GM12878 (cell line): Measurements from ENCODE around the gene POLR2L.

Experiments
- CHD1 ChIP-seq: IDR thresholded peaks from 2 replicates; pipeline ENCODE4 v1.6.1; 2012; ENCODE audit warnings: low read depth, low read length, improper control_type of control experiment
- EZH2 ChIP-seq: IDR thresholded peaks from 2 replicates; pipeline ENCODE4 v1.6.1; 2012; ENCODE audit warnings: low read depth, mild to moderate bottlenecking, control low read depth, inconsistent platforms, low read length, borderline replicate concordance; ENCODE audit not compliant: control insufficient read depth
- GABPA ChIP-seq: IDR thresholded peaks from 2 replicates; pipeline ENCODE4 v1.6.1; 2014; ENCODE audit warnings: antibody characterized with exemption, low read depth, mild to moderate bottlenecking, inconsistent platforms
- IKZF1 ChIP-seq: fragments of 450-650 bp; conservative IDR thresholded peaks from 2 replicates; pipeline ENCODE4 v1.6.1; 2017; ENCODE audit warnings: antibody characterized with exemption, mild to moderate bottlenecking
- NKRF ChIP-seq: fragments of 450-650 bp; conservative IDR thresholded peaks from 2 replicates; pipeline ENCODE4 v1.6.1; 2017; ENCODE audit warnings: mild to moderate bottlenecking, moderate library complexity
- POLR2A ChIP-seq: IDR thresholded peaks from 2 replicates; pipeline ENCODE4 v1.6.1; 2011; ENCODE audit warnings: low read depth, mild to moderate bottlenecking, low read length
- POLR2AphosphoS5 ChIP-seq: IDR thresholded peaks from 2 replicates; pipeline ENCODE4 v1.6.1; 2011; ENCODE audit warnings: mild to moderate bottlenecking, low read length, inconsistent platforms
- SIN3A ChIP-seq: IDR thresholded peaks from 2 replicates; pipeline ENCODE4 v1.6.1; 2012; ENCODE audit warnings: low read depth, low read length, improper control_type of control experiment
- TAF1 ChIP-seq: IDR thresholded peaks from 2 replicates; pipeline ENCODE4 v1.6.1; 2011; ENCODE audit warnings: mild to moderate bottlenecking, low read depth, low read length, borderline replicate concordance
- ZNF217 ChIP-seq: fragments of 450-650 bp; IDR thresholded peaks from 2 replicates; pipeline ENCODE4 v1.6.1; 2017; ENCODE audit warnings: antibody characterized with exemption, mild to moderate bottlenecking
- ZSCAN29 ChIP-seq: fragments of 450-650 bp; IDR thresholded peaks from 2 replicates; pipeline ENCODE4 v1.6.1; 2017; ENCODE audit warnings: mild to moderate bottlenecking, moderate library complexity
- TF ChIP-seq, protein P1 (sequence below), 3 experiments: IDR thresholded peaks in 2 of 3; conservative IDR thresholded peaks in 1 of 3; 2 replicates each; pipeline ENCODE4 v1.5.1; 2011; ENCODE audit warnings: low read depth in 3 of 3, low read length in 3 of 3, mild to moderate bottlenecking in 3 of 3, control low read depth in 2 of 3, moderate library complexity in 2 of 3, inconsistent platforms in 1 of 3, mixed read lengths in 1 of 3; ENCODE audit not compliant: control insufficient read depth in 2 of 3, insufficient read depth in 1 of 3; ENCODE audit errors: extremely low read depth in 1 of 3

DNA sequence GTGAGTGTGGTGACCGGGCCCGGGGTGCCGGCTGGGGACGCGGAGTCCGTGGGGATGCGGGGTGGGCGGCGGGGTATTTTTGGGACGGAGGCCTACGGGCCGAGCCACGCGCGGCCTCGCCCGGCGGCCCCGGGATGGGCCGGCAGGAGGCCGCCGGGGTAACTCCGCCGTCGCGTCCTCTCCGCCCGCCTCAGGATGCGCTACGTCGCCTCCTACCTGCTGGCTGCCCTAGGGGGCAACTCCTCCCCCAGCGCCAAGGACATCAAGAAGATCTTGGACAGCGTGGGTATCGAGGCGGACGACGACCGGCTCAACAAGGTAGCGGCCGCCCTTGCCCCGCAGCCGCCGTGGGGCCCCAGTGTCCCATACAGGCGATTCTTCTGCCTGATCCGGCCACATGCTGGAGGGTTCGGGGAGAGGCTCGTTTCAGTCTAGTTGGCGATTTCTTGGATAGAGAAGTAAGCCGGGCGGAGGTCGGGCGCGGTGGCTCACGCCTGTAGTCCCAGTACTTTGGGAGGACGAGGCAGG, 32.2 kb downstream of the POLR2L start:
- TF ChIP-seq ZNF217 (no peak), NKRF (peak; percentile 73), GABPA (no peak), EZH2 (no peak), CHD1 (no peak), POLR2A (no peak), SIN3A (peak; percentile 14; the same call in 1 of the 2 replicates), ZSCAN29 (no peak), IKZF1 (no peak), TAF1 (no peak), POLR2AphosphoS5 (no peak)
- TF ChIP-seq, protein P1, sequence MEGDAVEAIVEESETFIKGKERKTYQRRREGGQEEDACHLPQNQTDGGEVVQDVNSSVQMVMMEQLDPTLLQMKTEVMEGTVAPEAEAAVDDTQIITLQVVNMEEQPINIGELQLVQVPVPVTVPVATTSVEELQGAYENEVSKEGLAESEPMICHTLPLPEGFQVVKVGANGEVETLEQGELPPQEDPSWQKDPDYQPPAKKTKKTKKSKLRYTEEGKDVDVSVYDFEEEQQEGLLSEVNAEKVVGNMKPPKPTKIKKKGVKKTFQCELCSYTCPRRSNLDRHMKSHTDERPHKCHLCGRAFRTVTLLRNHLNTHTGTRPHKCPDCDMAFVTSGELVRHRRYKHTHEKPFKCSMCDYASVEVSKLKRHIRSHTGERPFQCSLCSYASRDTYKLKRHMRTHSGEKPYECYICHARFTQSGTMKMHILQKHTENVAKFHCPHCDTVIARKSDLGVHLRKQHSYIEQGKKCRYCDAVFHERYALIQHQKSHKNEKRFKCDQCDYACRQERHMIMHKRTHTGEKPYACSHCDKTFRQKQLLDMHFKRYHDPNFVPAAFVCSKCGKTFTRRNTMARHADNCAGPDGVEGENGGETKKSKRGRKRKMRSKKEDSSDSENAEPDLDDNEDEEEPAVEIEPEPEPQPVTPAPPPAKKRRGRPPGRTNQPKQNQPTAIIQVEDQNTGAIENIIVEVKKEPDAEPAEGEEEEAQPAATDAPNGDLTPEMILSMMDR (IDR thresholded peaks at IDR 0.05 in 2 of 3, conservative IDR thresholded peaks at IDR 0.05 in 1 of 3; ENCODE audit: control insufficient read depth in 2 of 3, extremely low read depth in 1 of 3, insufficient read depth in 1 of 3, low read depth in 3 of 3, low read length in 3 of 3), result no peak
